Inflammatory macrophage (primary cell): ENCODE measurements around the gene MX2.
"Not testable (repeated sequence)": the region's sequence is repeated elsewhere in the genome, so short reads cannot be mapped to it uniquely, and the experiment has no call there.

ENCODE experiments used
- DNase-seq, 2 donors: peaks; one replicate each; pipeline ENCODE4 v3.0.0-alpha.2; 2020 to 2022

Gene MX2

GRCh38 chr21:41418393-41418792 is 56.6 kb downstream of the MX2 start:
- DNase-seq = no peak

GRCh38 chr21:41418956-41419680 is 57.3 kb downstream of the MX2 start:
- no peak for DNase-seq

GRCh38 chr21:41419921-41420862 is 58.4 kb downstream of the MX2 start:
- peak; percentile 87 for DNase-seq

- DNase-seq = not testable (repeated sequence)
These were observed 59.2 kb downstream of the MX2 start for GRCh38 chr21:41420998-41421397.

- no peak for DNase-seq
These were observed 60.9 kb downstream of the MX2 start for GRCh38 chr21:41422546-41423304.

GRCh38 chr21:41423305-41423636 is 61.4 kb downstream of the MX2 start:
- DNase-seq = not testable (repeated sequence)

- DNase-seq = no peak
These were observed 63.7 kb downstream of the MX2 start for GRCh38 chr21:41425588-41425953.

GRCh38 chr21:41425954-41426675 is 64.3 kb downstream of the MX2 start, which contains the start of gene MX1:
MX1 (plus strand) TSS chr21:41426239; CDS start chr21:41432071, 5,832 bp downstream.
- DNase-seq = peak; percentile 26 to 37

GRCh38 chr21:41426676-41427404 is 65.0 kb downstream of the MX2 start:
- DNase-seq = no peak

- no peak for DNase-seq
These were observed 65.7 kb downstream of the MX2 start for GRCh38 chr21:41427556-41427955.

GRCh38 chr21:41428311-41428710 is 66.5 kb downstream of the MX2 start:
- DNase-seq = no peak

GRCh38 chr21:41428847-41429246 is 67.0 kb downstream of the MX2 start:
- no peak for DNase-seq

GRCh38 chr21:41429305-41429704 is 67.5 kb downstream of the MX2 start:
- DNase-seq = no peak

GRCh38 chr21:41429925-41430491 is 68.2 kb downstream of the MX2 start:
- no peak for DNase-seq

- no peak for DNase-seq
These were observed 70.1 kb downstream of the MX2 start for GRCh38 chr21:41431788-41432548.

- DNase-seq = peak; percentile 33 to 53
These were observed 71.0 kb downstream of the MX2 start for GRCh38 chr21:41432562-41433460.

- no peak for DNase-seq
These were observed 71.7 kb downstream of the MX2 start for GRCh38 chr21:41433566-41433965.

- DNase-seq = no peak
These were observed 73.9 kb downstream of the MX2 start for GRCh38 chr21:41435706-41436105.

- peak; percentile 19 to 64 for DNase-seq
These were observed 75.9 kb downstream of the MX2 start for GRCh38 chr21:41437729-41438128.
